HL-60 (cell line): ENCODE data around the gene KCNT1.

Experiments
- GABPA ChIP-seq: IDR thresholded peaks from 2 replicates; pipeline ENCODE4 v1.6.1; 2012; ENCODE audit warnings: low read depth
- POLR2AphosphoS5 ChIP-seq: IDR thresholded peaks from 2 replicates; pipeline ENCODE4 v1.6.1; 2012; ENCODE audit warnings: low read depth
- TF ChIP-seq, protein P1 (sequence below): IDR thresholded peaks from one replicate; pipeline ENCODE4 v1.5.1; 2011; ENCODE audit warnings: low read length, control low read depth, inconsistent platforms; ENCODE audit not compliant: insufficient read depth

DNA sequence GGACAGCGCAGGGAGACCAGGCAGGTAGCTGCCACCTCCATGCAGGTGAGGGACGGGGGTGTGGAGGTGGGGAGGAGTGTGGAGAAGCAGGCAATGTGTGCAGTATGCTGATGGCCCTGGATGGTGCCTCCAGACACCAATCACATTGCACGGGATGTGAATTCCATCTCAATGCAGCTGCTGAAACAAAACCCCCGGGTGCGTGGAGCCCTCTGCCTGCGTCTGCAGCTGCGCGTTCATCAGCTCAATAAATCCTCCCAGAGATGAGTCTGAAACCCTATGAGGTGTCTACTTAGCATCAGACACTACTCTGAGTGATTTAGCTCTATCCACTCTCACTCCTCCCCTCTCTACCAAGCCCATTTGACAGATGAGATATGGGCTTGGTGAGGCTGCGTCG, 13.0 kb upstream of the KCNT1 start:
- TF ChIP-seq, protein P1, sequence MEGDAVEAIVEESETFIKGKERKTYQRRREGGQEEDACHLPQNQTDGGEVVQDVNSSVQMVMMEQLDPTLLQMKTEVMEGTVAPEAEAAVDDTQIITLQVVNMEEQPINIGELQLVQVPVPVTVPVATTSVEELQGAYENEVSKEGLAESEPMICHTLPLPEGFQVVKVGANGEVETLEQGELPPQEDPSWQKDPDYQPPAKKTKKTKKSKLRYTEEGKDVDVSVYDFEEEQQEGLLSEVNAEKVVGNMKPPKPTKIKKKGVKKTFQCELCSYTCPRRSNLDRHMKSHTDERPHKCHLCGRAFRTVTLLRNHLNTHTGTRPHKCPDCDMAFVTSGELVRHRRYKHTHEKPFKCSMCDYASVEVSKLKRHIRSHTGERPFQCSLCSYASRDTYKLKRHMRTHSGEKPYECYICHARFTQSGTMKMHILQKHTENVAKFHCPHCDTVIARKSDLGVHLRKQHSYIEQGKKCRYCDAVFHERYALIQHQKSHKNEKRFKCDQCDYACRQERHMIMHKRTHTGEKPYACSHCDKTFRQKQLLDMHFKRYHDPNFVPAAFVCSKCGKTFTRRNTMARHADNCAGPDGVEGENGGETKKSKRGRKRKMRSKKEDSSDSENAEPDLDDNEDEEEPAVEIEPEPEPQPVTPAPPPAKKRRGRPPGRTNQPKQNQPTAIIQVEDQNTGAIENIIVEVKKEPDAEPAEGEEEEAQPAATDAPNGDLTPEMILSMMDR, result no peak
- TF ChIP-seq POLR2AphosphoS5 (no peak), GABPA (no peak)
